GM21576 (cell line): ENCODE data around the gene INSRR.

Experiments
- ATAC-seq: cut with Tn5 transposase; IDR thresholded peaks from one replicate; pipeline ENCODE4 v1.9.1; 2021; ENCODE audit warnings: mild to moderate bottlenecking, moderate library complexity; ENCODE audit not compliant: unreplicated experiment

Gene INSRR

DNA sequence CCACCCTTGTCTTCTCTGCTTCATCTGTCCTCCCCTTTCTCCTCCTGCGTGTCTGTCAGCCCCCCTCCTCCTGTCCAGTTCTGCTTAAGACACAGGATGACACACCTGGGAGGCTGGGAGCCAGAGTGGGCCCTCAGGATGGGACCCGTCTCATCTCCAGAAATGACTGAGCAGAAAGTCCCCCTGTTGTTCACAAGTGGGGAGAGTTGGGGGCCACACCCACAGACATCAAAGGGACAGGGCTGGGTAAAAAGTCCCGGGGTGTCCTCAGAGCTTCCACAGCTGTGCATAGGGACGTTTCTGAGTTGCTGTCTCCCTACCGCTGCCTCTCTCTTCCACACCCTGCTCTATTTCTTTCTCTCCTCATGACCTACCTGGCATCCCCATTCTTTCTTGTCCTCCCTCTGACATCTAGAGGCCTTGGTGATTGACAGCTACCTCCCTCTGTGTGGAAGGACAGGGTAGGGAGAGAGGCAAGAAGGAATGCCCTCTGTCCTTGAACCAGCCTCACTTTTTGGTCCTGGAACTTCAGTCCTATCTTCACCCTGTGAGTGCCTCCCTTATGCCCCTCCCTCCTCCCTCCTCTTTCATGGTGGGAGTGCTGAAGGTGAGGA lies 22.8 kb downstream of the INSRR start:
- ATAC-seq, result no peak

DNA sequence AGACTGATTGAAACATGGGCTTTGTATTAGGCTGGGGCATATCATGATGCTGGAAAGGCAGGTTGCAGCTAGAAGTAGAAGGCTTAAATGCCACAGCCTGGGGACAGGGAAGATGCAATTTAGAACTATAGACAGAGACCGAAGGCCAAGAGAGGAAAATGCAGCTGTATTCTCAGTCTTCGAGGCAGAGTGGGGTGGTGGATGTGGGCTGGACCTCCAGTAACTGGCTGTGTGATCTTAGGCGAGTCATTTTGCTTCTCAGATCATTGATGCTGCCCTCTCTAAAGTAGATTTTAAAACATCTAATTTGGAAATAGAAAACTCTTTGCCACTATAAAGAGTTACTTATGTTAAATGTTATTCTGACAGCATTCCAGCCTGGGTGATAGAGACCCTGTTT lies 24.6 kb downstream of the INSRR start:
- ATAC-seq, result no peak

DNA sequence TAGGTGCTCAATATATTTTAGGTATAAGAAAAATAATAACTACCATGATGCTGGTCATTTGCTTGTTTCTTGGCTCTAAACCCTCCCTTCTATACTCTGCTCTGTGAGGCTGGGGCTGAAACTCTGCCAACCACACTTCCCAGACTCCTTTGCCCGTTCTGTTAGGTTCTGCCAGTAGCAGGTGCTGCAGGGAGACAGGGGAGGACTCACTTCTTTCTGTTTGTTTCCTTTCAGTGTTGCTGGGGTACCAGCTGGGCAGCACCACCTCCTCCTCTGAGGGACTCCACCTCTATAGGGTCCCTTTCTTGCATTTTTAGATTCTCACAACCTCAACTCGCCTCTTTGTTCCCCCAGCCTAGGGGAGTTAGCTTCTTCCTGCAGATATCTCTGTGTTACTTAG lies 25.3 kb downstream of the INSRR start:
- ATAC-seq, result no peak

DNA sequence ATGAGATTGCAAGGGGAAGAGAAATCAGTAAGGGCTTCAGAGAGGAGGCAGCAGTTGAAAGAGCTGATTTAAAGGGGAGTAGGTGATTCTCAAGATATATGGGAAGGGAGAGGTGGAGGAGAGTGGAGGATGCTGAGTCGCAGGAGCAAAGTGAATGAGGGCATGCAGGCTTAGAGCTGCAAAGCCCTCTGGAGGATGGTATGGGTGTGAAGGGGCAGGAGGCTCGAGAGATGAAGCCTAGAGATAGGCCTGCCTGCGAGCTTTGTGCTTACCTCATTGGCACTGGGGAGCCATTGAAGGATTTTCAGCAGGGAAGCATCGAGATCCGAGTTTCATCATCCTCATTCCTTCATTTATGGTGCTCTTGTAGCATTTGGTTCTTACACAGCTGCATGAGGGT lies 26.5 kb downstream of the INSRR start:
- no peak for ATAC-seq

DNA sequence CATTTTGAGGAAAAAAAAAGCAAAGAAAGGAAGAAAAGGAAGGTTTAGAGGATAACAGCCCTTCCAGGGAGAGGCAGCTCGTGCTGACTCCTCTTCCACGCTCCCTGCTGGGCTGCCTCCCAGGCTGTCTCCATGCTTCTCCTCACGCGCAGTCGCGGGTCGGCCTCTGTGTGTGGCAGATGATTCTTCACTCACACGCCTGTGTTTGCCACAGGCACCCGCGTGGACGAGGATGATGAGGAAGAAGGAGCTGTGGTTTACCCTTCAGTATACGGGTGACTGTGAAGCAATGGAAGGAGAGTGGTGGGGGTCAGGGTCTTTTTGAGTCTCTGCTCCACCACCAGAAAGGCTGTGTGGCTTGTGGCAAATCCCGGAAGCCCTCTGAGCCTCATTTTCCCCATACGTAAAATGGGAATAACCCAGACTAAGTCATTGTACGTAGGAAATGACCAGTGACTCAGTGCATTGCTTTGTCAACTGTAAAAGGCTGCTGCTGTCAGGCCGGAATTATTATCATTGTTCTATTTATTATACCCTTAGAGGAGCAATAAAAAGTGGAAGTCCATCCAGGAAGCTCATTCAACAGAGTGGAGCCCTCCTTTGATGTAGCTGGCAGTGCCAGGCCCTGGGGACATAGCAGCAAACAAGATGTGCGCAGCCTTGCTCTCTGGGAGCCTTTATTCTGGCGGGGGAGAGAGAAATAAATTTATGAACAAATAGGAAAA lies 30.4 kb downstream of the INSRR start:
- ATAC-seq, result no peak

DNA sequence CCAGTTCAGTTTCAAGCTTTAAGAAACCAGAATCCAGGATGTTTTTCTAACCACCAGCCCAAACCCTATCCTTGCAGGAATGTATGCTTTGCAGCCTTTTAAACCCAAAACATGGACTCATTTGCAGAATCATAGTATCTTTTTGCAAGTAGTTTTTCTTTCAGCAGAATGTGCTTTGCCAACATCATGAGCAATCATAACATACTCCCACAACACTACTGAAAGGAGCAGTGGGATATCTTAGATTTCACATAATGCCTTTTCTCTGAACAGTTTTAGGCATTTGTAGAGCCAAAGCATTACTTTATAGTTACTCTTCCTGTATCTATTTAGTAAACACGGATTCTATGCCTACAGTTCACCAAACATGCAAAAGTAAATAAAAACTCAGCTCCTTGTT lies 32.3 kb downstream of the INSRR start:
- no peak for ATAC-seq

DNA sequence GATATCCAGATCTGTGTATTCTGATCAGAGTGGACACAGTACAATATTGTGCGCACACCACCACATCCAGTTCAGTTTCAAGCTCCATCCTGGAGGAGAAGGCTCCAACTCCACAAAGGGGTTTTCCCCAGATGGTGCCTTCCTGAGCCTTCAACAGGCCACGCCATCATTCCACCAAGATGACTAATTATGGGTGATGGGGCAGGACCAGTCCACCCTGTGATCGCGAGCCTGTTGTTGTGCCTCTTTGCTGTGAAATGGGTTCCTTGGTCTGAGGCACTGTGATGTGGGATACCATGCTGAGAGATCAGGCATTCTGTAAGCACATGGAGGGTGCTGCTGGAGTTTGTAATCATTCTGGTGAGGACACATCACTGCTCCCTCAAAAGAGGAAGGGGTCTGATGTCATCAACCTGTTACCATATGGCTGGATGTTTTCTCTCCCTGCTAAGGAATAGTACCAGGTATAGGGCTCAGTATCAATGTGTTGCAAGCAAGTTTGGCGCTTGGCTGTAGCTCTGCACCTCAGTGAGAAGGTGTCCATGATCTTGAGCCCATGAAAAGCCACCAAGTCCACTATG lies 35.6 kb downstream of the INSRR start:
- ATAC-seq, result no peak

DNA sequence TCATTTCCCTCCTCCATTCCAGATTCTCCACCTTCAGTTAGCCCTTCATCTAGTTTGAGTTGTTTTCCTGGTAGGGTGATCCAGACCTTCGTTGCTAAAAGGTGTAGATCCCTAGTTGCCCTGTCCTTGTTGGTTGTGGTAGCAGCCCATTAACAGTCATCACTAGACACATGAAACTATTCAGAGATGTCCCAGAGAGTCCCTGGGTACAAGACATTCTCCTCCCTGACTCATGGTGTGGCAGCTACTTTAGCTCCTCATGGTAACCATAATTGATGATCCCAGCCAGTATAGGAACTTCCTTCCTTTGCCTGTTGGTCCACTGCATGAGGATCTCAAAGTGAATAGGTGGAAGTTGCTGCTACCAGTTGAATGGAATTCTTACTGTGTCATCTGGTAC lies 36.2 kb downstream of the INSRR start:
- no peak for ATAC-seq

DNA sequence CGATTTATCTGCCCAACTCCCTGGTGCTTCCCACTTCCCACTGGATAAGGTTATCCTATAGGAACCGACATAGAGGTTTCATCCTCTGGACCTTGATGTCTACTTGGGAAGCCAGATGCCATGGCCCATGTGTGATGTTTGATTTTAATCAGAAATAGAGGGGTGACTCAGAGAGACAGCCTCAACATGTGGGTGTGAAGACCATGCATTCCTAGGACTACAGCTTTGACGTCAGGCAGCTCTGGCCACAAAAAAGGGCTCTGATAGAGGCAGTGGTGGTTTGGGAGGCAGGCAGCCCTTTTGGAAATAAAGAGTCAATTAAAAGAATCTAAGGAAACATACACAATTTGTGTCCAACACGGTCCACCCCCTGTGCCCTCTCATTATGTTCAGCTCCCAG lies 37.1 kb downstream of the INSRR start:
- ATAC-seq, result no peak

DNA sequence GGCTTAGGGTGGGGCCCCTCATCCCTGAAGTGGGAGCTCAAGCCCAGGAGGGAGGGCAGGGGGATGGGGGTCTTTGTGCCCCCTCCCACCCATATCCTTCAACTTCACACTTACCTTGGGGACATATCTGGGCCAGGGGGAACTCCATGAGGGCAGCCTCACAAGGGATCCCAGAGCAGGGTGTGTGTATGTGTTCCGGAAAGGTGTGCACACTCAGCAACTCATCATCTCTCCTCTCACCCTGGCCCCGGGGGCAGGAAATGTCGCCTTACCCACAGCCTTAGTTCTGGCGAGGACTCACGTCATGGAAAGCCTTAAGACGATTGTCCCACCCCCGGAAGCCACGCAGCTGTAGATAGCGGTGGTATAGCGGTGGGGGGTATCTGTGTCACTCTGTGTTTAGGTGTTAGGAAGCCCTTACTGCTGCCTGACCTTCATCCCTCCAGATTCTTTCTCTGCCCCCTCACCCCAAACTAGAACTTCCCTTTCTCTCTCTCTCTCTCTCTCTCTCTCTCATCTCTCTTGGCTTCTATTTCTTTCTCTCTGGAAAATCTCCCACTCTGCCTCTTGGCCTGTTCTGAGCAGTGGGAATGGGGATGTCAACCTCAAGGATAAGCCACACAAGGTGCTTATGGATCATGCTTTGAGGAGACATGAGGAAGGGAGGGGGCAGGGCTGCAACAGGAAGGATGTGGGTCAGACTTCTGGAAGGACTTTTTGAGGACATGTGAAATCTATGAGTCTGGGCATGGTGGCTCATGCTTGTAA lies 42.2 kb downstream of the INSRR start, which contains the start of gene SH2D2A:
Gene SH2D2A, minus strand, starts transcription at position 288 of the 768 bp plus-strand sequence. Its CDS starts 140 bp downstream, at position 148.
- peak; percentile 62 for ATAC-seq

DNA sequence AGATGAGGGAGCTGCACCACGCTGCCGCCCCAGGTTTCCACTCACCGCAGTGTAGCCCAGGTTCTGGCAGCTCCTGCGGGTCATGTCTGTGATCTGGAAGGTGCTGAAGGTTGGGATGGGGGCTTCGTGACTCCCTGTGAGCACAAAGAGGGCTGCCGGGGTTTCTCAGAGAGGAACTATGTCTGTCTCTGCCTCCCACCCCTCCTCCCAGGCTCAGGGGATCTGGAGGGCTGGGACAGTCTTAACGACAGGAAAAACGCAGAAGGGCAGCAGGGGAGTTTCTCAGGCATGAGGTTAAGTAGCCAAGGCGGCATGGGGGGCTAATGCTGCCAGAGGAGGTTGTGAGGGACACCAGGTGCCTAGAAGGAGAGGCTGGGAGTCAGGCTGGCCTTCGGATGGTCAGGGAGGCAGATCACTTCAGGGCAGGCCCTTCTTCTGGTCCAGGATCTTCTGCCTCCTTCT lies 42.9 kb downstream of the INSRR start:
- ATAC-seq, result no peak

DNA sequence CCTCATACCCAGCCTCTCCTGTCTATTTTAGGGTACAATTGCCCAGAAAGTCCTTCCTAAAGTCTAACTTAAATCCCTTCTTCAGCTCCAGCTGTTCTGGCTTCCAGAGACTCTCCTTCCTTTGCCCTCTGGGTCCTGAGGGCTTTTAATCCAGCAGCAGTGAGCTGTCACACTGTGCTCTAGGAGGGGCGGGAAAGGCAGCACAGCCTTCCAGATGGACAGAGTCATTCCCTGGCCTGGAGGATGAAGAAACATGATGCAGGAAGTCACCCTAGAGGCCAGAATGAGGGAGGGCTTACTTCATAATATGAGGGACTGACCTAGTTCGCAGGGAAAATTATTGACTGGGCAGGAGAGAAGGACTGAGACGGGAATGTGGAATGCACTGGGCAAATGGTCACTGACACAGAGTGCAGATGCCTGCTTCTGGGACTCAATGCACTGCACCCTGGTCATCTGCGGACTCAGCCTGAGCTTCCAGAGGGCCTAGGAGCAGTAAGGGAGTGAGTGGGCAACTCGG lies 43.5 kb downstream of the INSRR start:
- ATAC-seq, result no peak

DNA sequence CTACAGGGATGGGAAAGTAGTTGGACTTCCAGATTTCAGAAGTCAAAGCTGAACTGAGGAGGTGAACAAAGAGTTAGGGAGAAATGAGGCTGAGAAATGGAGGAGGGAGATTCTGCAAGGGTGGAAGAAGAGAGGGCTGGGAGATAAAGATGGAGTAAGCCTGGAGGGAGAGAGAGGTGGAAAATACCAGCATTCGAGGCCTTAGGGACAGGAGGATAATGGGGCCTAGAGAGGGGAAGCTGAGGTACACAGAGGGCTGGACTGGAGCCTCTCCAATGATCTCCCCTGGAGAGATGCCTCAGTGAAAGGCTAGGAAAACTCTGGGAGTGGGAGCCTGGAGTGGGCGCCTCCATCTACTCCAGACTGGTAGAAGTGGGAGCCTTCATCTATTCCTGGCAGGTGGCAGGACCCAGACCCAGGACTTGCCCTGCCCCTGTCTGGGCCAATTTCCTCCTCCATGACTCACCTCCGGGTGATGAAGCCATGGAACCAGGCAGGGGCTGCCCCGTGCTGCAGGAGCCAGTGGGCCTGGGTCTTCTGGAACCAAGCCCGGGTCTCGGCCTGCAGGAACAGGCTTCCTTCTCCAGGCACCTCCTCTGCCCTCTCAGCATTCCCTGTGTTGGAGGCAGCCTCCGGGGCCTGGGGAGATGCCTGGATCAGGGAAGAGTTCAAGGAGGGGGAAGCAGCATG lies 44.2 kb downstream of the INSRR start:
- ATAC-seq, result no peak

DNA sequence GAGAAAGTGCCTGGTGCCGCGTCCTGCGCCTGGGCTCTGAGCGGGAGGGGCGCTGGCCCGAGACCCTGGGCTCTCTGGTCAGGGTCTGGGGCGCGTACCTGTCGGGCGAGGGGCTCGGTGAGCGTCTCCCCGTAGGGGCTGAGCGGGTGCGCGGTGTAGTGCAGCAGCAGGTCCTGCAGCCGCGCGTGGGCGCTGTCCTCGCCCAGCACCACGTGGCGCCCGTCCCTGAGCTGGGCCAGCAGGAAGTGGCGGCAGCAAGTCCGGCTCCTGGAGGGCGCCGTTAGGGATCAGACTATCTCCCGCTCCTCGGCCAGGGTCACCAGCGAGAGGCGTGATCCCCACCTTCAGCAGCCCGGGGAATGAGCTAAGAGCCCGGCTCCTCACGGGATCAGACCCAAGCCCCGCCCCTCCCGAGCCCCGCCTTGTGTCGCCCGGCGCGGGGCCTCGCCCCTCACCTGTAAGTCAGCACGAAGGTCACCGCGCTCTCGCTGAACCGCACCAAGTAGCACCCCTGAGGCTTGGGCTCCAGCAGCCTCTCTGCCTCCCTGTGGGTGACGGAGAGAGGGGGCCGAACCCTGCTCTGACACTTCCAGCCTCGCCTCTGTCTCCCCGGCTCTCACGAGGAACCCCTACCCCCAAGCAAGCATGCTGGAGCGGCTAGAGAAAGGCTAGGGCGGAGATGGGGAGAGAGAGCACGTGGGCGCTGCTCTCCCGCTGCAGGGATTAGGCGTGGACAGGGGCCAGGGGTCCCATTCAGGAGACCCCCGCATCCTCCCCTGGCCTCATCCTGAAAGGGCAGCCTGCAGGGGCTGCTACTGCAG lies 45.0 kb downstream of the INSRR start:
- ATAC-seq, result no peak

DNA sequence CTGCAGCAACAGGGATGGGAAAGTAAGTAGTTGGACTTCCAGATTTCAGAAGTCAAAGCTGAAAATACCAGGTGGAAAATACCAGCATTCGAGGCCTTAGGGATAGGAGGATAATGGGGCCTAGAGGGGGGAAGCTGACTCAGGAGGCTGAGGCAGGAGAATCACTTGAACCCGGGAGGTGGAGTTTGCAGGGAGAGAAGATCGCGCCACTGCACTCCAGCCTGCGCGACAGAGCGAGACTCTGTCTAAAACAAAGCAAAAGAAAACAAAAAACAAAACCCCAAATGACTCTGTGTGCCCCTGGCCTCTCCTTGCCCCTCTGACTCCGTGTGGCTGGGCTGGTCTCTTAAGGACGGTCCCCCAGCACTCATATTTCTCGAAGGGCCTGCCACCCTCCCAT lies 45.6 kb downstream of the INSRR start:
- ATAC-seq, result no peak

DNA sequence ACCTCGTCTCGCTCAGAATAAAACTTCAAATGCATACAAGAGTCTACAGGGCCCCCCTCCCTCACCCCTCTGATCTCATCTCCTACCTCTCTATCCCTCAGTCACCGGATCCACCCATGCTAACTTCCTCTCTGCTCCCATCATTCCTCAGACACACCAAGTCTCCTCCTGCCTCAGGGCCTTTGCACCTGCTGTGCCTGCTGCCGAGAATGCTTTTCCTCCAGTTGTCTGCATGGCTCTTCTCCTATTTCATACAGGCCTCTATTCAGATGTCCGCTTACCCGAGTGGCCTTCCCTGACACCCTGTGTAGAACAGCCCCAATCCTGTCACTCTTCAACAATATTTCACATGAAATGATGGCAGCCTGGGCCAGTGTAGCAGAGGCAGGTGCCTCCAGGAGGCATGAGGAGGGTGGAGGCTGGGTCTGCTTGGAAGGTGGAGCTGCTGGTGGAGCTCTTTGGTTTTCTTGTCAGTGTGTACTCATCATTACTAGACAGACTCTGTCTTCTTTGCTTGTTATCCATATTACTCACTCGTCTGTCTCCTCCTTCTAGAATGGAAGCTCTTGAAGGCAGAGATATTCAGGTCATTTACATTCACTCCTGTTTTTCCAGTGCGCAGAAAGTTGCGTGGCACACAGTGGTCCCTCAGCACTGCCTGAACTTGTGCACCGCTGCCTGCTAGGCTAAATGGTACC lies 46.5 kb downstream of the INSRR start:
- no peak for ATAC-seq

DNA sequence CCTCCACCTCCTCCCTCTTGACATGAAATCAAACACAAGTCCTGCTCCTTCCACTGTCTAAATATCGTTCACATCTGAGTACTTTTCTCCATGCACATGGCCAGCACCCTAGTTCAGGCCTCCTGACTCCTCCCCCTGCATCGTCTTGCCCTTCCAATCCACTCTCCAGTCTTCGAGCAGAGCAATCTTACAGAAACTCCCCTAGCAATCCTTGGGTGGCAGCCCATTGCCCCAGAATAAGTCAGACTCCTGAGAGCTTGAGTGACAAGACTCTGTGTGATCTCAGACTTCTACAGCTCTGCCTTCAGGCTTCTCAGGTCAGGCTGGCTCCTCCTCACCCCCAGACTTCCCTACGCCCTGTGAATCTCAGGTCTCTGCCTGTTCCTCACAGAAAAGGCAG lies 47.7 kb downstream of the INSRR start:
- ATAC-seq, result no peak

DNA sequence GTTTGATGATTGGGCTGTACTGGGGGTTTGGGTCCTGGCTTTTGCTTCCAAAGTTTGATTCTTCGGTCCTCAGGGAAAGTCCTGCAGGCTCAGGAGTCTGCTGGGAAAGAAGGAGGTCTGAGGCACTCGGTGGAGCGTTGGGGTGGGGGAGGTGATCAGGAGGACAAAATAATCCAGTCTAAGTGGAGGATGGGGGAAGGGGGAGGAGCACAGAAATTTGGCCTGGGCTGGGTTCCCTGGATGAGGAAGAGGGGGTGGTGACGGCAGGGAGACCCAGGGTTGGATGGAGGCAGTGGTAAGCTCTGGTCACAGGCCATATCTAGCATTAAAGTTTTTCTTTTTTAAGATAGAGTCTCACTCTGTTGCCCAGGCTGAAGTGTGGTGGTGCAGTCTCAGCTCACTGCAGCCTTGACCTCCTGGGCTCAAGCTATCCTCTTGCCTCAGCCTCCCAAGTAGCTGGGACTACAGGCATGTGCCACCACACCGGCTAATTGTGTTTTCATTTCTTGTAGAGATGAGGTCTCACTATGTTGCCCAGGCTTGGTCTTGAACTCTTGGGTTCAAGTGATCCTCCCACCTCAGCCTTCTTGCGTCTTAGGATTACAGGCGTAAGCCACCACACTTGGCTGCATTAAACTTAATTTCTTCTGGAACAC lies 49.1 kb downstream of the INSRR start:
- ATAC-seq, result no peak

DNA sequence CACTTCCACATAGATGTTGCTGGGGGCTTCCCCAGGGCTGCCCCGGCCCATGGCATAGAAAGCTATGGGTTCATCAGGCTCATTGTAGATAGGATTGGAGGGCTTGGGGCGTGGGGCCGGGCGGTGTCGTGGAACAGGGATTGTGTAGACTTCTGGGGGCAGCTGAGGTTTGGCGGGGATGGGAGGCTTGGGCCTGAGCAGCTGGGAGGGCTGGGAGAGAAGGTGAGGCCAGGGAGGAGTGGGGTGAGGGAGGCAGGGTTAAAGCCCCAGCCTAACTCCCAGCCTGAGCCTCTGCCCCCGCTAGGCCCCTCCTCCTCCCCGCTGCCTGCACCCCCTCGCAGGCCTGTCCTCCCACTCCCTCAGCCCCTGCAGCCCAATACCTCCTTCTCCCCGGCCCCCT lies 49.6 kb downstream of the INSRR start:
- no peak for ATAC-seq
